Femur (tissue), 1 donor: ENCODE data around the gene MYLIP.

Experiments used
- DNase-seq: peaks from one replicate; pipeline ENCODE4 v3.0.0-alpha.2; 2017

Gene MYLIP

GRCh38 chr6:16145038-16145437 is 16.2 kb downstream of the MYLIP start:
- DNase-seq: no peak

DNA sequence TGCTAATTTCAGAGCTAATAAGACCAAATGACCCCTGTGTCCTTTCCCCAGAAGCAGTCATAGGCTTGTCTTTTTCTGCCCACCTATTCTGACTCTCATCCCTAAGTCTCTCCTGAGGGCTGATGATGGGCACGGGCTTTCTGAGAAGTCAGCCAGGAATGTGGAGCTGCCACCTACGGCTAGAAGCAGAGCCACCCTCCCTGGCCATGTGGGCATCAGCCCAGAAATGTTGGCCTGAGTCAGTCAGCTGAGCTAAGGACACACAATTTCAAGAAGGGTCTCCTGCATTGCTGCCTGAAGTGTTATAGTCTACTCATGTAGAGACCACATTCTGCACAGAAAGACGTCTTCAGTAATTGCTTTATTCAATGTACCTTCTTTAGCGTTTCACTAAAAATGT is 17.1 kb downstream of the MYLIP start:
- no peak for DNase-seq

GRCh38 chr6:16146527-16146955 is 17.7 kb downstream of the MYLIP start:
- no peak for DNase-seq

DNA sequence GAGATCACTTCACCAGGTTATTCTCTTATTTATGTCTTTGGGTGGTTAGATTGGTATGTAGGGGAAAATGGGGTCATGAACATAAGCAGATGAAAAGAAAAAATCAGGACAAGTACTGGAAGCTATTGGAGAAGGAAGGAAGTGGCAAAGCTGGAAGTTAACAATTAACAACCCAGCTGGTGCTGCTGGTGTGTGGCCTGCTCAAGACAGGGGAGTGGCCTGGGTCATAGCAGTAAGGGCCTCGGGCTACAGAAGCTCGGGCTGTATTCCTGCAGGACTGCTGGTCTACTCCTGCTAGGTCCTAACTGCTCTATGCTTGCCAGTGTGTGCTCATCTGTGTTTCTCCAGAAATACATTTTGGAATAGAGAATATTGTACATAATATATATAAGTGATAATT is 19.6 kb downstream of the MYLIP start:
- DNase-seq: no peak

DNA sequence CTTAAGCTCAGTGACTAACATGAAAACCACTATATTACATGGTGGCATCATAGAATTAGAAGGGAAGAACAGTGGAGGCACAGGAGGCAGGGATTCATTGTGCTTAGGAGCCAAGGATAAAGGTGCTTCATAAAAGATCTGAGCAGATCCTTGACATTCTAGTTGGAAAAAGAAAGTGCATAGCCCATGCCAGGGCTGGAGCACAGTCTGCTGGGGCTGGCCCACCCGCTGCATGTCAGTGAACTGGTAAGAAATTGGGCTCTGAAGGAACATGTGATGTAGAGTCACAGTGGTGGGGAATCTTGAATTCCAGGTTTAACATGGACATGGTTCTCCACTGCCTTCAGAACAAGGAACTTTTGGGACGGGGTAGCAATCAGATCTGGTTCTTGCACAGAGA is 20.4 kb downstream of the MYLIP start:
- DNase-seq: no peak

GRCh38 chr6:16150098-16150497 is 21.2 kb downstream of the MYLIP start:
- no peak for DNase-seq

- DNase-seq: peak; percentile 46
These were observed 24.4 kb downstream of the MYLIP start for GRCh38 chr6:16153211-16153820.

DNA sequence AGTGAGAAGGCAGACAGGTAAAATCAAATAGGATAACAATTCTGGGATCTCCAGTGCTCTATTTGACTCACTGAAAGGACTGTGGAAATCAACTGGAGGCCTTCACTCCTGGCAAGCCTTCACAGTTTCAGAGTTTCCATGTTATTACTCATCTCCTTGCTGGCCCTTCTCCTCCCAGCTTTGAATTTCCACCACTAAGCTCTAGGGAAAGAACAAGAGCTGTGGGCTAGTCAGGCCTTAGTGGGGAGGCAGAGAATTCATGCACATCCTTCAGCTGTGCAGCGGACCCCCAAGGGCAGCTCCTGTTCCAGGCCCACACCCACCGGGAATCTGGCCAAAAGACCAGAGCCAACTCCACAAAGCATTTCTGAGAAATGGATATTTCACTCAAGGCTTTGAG is 26.0 kb downstream of the MYLIP start:
- DNase-seq: peak; percentile 93

- DNase-seq: no peak
These were observed 28.6 kb downstream of the MYLIP start for GRCh38 chr6:16157492-16157891.

DNA sequence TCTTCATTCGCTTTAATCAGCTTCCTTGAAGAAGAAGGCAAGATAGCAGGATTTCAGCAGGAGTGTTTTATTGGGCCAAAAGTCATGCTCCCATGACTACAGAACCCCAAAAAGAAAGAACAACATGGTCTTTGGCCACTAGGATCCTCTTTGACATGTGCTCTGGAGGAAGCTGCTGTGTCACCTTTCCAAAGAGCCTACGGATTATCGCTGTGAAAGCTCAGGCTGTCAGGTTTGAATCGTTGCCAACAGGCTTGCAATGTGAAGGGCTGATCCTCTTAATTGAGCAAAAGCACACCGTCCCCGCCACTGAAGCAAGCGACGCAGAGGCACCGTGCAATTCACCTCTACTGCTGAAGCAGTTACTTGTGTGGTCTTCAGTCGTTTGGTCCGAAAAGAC is 29.0 kb downstream of the MYLIP start:
- DNase-seq: no peak

- no peak for DNase-seq
These were observed 30.2 kb downstream of the MYLIP start for GRCh38 chr6:16158943-16159557.

GRCh38 chr6:16160794-16161193 is 31.9 kb downstream of the MYLIP start:
- DNase-seq: no peak

DNA sequence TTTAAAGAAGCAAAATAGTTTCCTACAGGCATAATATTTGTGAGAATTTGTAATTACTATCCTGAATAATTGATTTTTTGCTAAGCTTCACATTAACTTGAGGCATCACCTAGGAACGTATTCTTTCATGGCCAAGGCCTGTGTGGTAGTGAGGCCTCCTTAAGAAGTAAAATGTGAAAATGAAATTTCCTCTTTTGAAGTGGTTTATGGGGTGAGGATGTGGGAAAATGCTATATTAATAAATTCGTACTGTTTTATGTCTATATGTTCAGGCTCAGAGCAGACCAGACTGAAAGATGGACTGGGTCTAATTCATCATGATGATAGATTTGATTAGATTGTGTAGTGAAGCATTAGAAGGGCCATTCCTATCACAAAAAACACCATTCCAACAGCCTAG is 33.1 kb downstream of the MYLIP start:
- DNase-seq: no peak

GRCh38 chr6:16163066-16163465 is 34.2 kb downstream of the MYLIP start:
- no peak for DNase-seq

DNA sequence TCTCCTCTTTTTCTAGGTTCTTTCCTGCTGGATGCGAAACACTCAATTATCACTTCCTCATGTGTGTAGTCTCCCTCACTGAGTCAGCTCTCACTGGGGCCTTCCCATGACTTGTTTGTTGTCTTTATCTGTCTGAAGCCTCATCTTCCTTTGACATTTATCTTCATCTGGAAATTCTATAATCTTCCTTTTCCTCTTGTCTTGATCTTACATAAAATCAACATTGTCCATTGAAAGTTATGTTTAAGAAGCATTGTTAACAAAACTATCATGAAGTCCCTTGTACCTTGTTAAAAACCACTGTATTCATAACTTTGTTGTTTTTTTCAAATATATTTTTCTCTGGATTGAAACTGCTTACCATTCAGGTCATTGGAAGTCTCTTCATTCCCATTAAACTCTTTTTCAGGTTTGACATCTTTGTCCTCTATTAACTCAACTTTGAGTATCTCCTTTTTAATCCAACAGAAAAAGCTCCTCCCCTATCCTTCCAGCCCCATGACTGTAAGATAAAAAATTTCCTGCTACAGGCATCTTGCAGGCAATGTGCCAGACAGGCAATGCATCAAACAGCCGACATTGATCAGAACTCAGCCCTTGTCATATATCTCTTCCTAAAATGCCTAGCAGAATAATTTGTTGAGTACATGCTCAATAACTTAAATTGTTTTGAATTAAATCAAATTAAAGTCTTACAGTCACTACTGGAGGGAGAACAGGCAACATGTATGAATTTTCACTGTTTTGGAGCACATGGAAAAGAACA is 34.8 kb downstream of the MYLIP start:
- DNase-seq: no peak

- no peak for DNase-seq
These were observed 36.8 kb downstream of the MYLIP start for GRCh38 chr6:16165641-16166040.

DNA sequence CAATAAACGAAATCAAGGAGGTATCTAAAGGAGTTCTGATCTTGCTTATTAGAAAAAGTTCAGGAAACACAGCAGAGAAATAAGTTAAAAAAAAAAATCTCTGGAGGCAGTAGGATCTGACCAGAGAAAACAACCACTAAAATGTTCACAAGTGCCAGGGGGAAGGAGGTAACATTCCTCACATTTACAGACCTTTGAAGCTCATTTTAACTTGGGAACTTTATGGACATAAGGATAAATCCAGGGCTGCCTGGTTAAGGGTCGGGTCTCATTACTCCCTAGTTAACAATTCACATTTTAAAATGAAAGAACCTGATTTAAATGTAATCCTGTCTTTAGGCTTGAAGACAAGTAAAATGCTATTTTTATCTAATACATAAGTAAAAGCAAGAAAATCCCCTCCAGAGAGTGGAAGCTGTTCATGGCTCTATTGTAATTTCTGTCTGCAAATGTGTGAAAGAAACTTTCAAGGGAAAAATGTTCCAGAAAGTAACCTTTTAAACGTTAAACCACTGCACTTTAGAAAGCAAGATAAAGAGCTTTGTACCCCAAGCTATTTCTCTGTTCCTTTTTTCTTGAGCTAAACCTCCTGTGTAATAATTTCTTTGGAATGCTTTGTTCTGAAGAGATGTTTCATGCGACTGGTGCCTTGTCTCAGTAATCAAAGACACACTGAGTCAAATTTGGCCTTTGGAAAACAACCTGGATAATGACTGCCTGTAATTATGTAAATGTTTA is 38.2 kb downstream of the MYLIP start:
- no peak for DNase-seq

DNA sequence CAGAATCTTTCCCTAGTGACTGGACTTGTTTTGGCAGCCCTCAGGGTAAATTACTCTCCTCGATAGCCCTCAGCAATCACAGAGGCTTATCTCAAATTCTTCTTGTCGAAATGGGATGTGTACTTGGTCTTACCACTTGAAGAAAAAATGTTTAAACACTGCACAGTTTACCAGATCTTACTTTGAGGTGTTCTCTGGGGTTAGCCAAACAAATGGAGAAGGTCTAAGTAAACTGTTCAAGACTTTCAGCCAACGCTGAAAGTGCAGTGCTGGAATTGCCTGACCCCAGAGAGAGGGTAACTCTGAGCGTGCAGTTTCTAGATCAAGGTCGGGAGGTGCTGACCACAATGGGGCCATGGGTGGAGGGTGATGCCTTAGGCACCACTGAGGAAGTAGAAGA is 39.2 kb downstream of the MYLIP start:
- DNase-seq: no peak

GRCh38 chr6:16168858-16169257 is 40.0 kb downstream of the MYLIP start:
- DNase-seq: no peak

DNA sequence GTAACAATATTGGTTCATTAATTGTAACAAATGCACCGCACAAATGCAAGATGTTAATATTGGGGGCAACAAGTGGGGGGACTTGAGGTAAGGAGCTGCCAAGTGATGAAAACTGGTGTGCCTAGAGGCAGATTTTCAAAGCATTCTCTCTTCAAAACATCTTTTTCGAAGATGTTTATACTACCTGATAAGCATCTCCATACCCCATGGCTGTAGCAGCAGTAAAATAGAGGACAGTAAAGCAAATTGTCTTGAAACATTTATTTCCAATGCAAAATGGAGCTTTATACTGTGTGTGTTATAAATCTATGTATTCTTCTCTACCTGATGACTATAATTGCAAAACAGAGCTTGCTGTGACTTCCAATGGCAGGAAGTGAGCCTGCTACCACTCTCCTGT is 42.5 kb downstream of the MYLIP start:
- DNase-seq: no peak

DNA sequence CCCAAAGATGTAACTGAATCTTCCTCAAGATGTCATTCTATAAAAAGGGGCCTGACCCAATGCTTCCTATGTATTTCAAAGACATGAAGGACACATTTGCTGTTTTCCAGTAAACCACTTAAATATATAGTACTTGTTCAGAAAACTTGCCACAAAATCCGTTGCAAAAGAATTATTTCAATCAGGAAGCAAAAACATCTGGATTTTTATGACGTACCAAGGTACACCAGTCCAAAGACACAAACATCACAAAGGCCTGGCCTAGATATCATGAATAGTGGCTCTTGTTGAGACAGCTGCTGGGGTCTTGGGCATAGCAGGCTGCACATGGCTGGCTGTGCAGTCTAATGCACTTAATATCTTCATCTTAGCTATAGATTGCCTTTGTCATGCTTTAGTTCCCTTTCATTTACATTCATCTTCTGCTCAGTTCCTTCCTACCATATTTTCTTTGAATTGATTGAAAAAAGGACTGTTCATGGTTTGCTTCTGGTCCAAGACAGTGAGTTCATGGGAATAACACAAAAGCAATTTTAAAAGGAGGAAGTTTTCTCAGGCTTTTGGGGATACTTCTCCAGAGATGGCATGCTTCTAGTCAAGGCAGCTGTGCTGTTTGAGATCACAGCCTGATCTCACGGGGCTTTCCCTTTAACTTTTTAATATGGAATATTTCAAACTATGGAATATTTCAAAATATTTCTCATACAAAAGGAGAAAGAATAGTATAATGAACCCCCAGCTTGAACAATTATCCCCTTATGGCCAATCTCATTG is 44.5 kb downstream of the MYLIP start:
- DNase-seq: no peak

GRCh38 chr6:16174416-16175078 is 45.7 kb downstream of the MYLIP start:
- no peak for DNase-seq
